Smooth muscle cell (in vitro differentiated cells): ENCODE measurements around the gene SP6. TPM values are rescaled to one million over a fixed set of nuclear protein-coding genes. Genes with fewer than 3 reads are reported as not detected.
A peak's percentile ranks its signal among the peaks of the same experiment; 100 is the strongest.

ENCODE experiments used
- DNase-seq: peaks from one replicate; lab custom pipeline; 2025; ENCODE audit not compliant: unreplicated experiment; lab: John Stamatoyannopoulos, UW
- H2AFZ ChIP-seq: fragments of 200-600 bp; sonication (generic); 2 replicates; pipeline ENCODE4 v1.6.0; 2016; ENCODE audit warnings: antibody characterized with exemption, low read depth, mild to moderate bottlenecking
- H3F3A ChIP-seq: fragments of 200-600 bp; sonication (generic); 2 replicates; pipeline ENCODE4 v1.6.0; 2017; ENCODE audit warnings: antibody characterized with exemption, low read depth
- H3K27ac ChIP-seq: fragments of 200-600 bp; sonication (generic); 2 replicates; pipeline ENCODE4 v1.5.1; 2016; ENCODE audit warnings: low read depth, mild to moderate bottlenecking
- H3K27me3 ChIP-seq: fragments of 200-600 bp; sonication (generic); 2 replicates; pipeline ENCODE4 v1.6.1; 2016; ENCODE audit warnings: low read depth, mild to moderate bottlenecking
- H3K36me3 ChIP-seq: fragments of 200-600 bp; sonication (generic); 2 replicates; pipeline ENCODE4 v1.5.1; 2016; ENCODE audit warnings: low read depth
- H3K4me1 ChIP-seq: fragments of 200-600 bp; sonication (generic); 2 replicates; pipeline ENCODE4 v1.5.1; 2016; ENCODE audit warnings: low read depth
- H3K4me2 ChIP-seq: fragments of 200-600 bp; sonication (generic); 2 replicates; pipeline ENCODE4 v1.6.0; 2016; ENCODE audit warnings: mild to moderate bottlenecking
- H3K4me3 ChIP-seq: fragments of 200-600 bp; sonication (generic); 2 replicates; pipeline ENCODE4 v1.5.1; 2016; ENCODE audit warnings: mild to moderate bottlenecking
- H3K79me2 ChIP-seq: fragments of 200-600 bp; sonication (generic); 2 replicates; pipeline ENCODE4 v1.6.0; 2016; ENCODE audit warnings: low read depth, mild to moderate bottlenecking
- H3K9ac ChIP-seq: fragments of 200-600 bp; sonication (generic); 2 replicates; pipeline ENCODE4 v1.6.0; 2016; ENCODE audit warnings: low read depth
- H3K9me3 ChIP-seq: fragments of 200-600 bp; sonication (generic); replicated peaks from 2 replicates; pipeline ENCODE4 v1.5.1; 2016; ENCODE audit warnings: low read depth
- H4K20me1 ChIP-seq: fragments of 200-600 bp; sonication (generic); 2 replicates; pipeline ENCODE4 v1.6.0; 2016; ENCODE audit warnings: low read depth
- CTCF ChIP-seq: fragments of 200-600 bp; sonication (generic); IDR thresholded peaks from 2 replicates; pipeline ENCODE4 v1.5.1; 2017; ENCODE audit warnings: borderline replicate concordance, mild to moderate bottlenecking, antibody characterized with exemption; ENCODE audit not compliant: insufficient read depth, poor library complexity, severe bottlenecking
- WGBS: methylation state at CpG from one replicate; pipeline ENCODE4 v1.1.7; 2016; ENCODE audit warnings: low lambda C conversion rate; 5-methylcytosine and 5-hydroxymethylcytosine counted together
- polyA plus RNA-seq: library from polyadenylated mRNA; unstranded; fragments of >200 nt; fragmentation: Nextera tagmentation; extraction: Ambion mirVana; gene quantifications from 2 replicates; pipeline ENCODE4 v1.2.1, GENCODE V29; 2016
- total RNA-seq: library from RNA; depleted of rRNA; stranded (reverse); fragments of >200 nt; gene quantifications from 2 replicates; pipeline ENCODE4 v1.2.3, GENCODE V29; 2014

SP6 gene
- total and polyA plus RNA-seq, 2 experiments from 2014 or later, result 9.3 to 10.7 TPM

- Histone ChIP-seq H3K4me2 (peak overlapping the region; percentile 88), H3K4me1 (peaks cover 5% of the 10 kb centered on the region), H3K27me3 (no peaks in the 10 kb centered on the region), H3F3A (no peaks in the 10 kb centered on the region), H4K20me1 (no peaks in the 10 kb centered on the region), H3K36me3 (no peaks in the 10 kb centered on the region), H2AFZ (peak overlapping the region; percentile 28), H3K27ac (peak overlapping the region; percentile 43), H3K9me3 (no peaks in the 10 kb centered on the region), H3K4me3 (peak overlapping the region; percentile 74), H3K9ac (peak overlapping the region; percentile 57), H3K79me2 (peaks cover 25% of the 10 kb centered on the region)
- no peak for DNase-seq
- 85% methylated on average over 18 of the region's 18 CpGs for WGBS
- no peak for TF ChIP-seq CTCF
Observed at GRCh38 chr17:47830396-47831002, 20.5 kb downstream of the SP6 start.

GRCh38 chr17:47829870-47830269, 21.1 kb downstream of the SP6 start:
- no peak for TF ChIP-seq CTCF
- Histone ChIP-seq H3K36me3 (no peaks in the 10 kb centered on the region), H4K20me1 (no peaks in the 10 kb centered on the region), H3K27ac (no peak overlapping the region), H3K9me3 (no peaks in the 10 kb centered on the region), H3K4me1 (peaks cover 5% of the 10 kb centered on the region), H3K79me2 (peaks cover 25% of the 10 kb centered on the region), H3K4me3 (no peak overlapping the region), H3K4me2 (no peak overlapping the region), H3K27me3 (no peaks in the 10 kb centered on the region), H2AFZ (no peak overlapping the region), H3F3A (no peaks in the 10 kb centered on the region), H3K9ac (no peak overlapping the region)
- DNase-seq, result no peak
- WGBS, result 95% methylated on average over 3 of the region's 3 CpGs

GRCh38 chr17:47823519-47823918, 27.4 kb downstream of the SP6 start:
- no peak overlapping the region for H3K27ac ChIP-seq
- peaks cover 11% of the 10 kb centered on the region for H3K4me1 ChIP-seq
- H3F3A ChIP-seq, result no peaks in the 10 kb centered on the region
- H2AFZ ChIP-seq, result no peak overlapping the region
- H3K79me2 ChIP-seq, result no peaks in the 10 kb centered on the region
- no peak overlapping the region for H3K9ac ChIP-seq
- H4K20me1 ChIP-seq, result no peaks in the 10 kb centered on the region
- no peak for TF ChIP-seq CTCF
- DNase-seq, result no peak
- no peaks in the 10 kb centered on the region for H3K36me3 ChIP-seq
- H3K4me2 ChIP-seq, result no peak overlapping the region
- no peaks in the 10 kb centered on the region for H3K9me3 ChIP-seq
- WGBS, result 97% methylated on average over 4 of the region's 4 CpGs
- no peak overlapping the region for H3K4me3 ChIP-seq
- H3K27me3 ChIP-seq, result no peaks in the 10 kb centered on the region

- H3K9me3 ChIP-seq, result no peaks in the 10 kb centered on the region
- 92% methylated on average over 4 of the region's 4 CpGs for WGBS
- no peak overlapping the region for H3K9ac ChIP-seq
- no peaks in the 10 kb centered on the region for H4K20me1 ChIP-seq
- no peak overlapping the region for H2AFZ ChIP-seq
- H3F3A ChIP-seq, result no peaks in the 10 kb centered on the region
- H3K4me3 ChIP-seq, result no peak overlapping the region
- no peaks in the 10 kb centered on the region for H3K79me2 ChIP-seq
- no peak overlapping the region for H3K4me2 ChIP-seq
- H3K27ac ChIP-seq, result no peak overlapping the region
- H3K27me3 ChIP-seq, result no peaks in the 10 kb centered on the region
- no peak for DNase-seq
- H3K4me1 ChIP-seq, result peaks cover 11% of the 10 kb centered on the region
- H3K36me3 ChIP-seq, result no peaks in the 10 kb centered on the region
- TF ChIP-seq CTCF, result no peak
Observed at GRCh38 chr17:47822785-47823184, 28.2 kb downstream of the SP6 start.
